Measurements from ENCODE around the gene FNDC3B.

Gene FNDC3B

GRCh38 chr3:172096881-172097420 lies 57.6 kb downstream of the FNDC3B start:
- FAIRE-seq: no peak

GRCh38 chr3:172097585-172097984 lies 58.2 kb downstream of the FNDC3B start:
- no peak for FAIRE-seq

- no peak for FAIRE-seq
Measured at GRCh38 chr3:172098698-172099494, 59.5 kb downstream of the FNDC3B start.

GRCh38 chr3:172099495-172099808 lies 60.1 kb downstream of the FNDC3B start:
- FAIRE-seq: no peak

GRCh38 chr3:172100482-172100881 lies 61.1 kb downstream of the FNDC3B start:
- no peak for FAIRE-seq

- FAIRE-seq: no peak
Measured at GRCh38 chr3:172101107-172101506, 61.7 kb downstream of the FNDC3B start.

- no peak for FAIRE-seq
Measured at GRCh38 chr3:172102123-172102882, 62.9 kb downstream of the FNDC3B start.

- no peak for FAIRE-seq
Measured at GRCh38 chr3:172102883-172103310, 63.5 kb downstream of the FNDC3B start.

GRCh38 chr3:172103724-172104123 lies 64.3 kb downstream of the FNDC3B start:
- no peak for FAIRE-seq

- no peak for FAIRE-seq
Measured at GRCh38 chr3:172104471-172105072, 65.2 kb downstream of the FNDC3B start.

- FAIRE-seq: no peak
Measured at GRCh38 chr3:172106037-172106954, 66.9 kb downstream of the FNDC3B start.

- no peak for FAIRE-seq
Measured at GRCh38 chr3:172106989-172107388, 67.6 kb downstream of the FNDC3B start.

GRCh38 chr3:172107403-172107802 lies 68.0 kb downstream of the FNDC3B start:
- FAIRE-seq: no peak

- no peak for FAIRE-seq
Measured at GRCh38 chr3:172110127-172110779, 70.9 kb downstream of the FNDC3B start.

GRCh38 chr3:172111163-172111562 lies 71.8 kb downstream of the FNDC3B start:
- no peak for FAIRE-seq

GRCh38 chr3:172112078-172112733 lies 72.8 kb downstream of the FNDC3B start:
- FAIRE-seq: no peak

- FAIRE-seq: no peak
Measured at GRCh38 chr3:172112734-172113120, 73.3 kb downstream of the FNDC3B start.

GRCh38 chr3:172113710-172114109 lies 74.3 kb downstream of the FNDC3B start:
- no peak for FAIRE-seq

GRCh38 chr3:172115059-172115458 lies 75.7 kb downstream of the FNDC3B start:
- FAIRE-seq: no peak

GRCh38 chr3:172115787-172116186 lies 76.4 kb downstream of the FNDC3B start:
- FAIRE-seq: no peak

GRCh38 chr3:172118019-172118418 lies 78.6 kb downstream of the FNDC3B start:
- no peak for FAIRE-seq

Measured in endometrium (tissue), 2 donors.